LoVo (cell line): ENCODE data around the gene SOAT2.

Experiments
- DNase-seq: peaks from one replicate; pipeline ENCODE4 v3.0.0-alpha.2; 2016; ENCODE audit warnings: low spot score

SOAT2 gene

DNA sequence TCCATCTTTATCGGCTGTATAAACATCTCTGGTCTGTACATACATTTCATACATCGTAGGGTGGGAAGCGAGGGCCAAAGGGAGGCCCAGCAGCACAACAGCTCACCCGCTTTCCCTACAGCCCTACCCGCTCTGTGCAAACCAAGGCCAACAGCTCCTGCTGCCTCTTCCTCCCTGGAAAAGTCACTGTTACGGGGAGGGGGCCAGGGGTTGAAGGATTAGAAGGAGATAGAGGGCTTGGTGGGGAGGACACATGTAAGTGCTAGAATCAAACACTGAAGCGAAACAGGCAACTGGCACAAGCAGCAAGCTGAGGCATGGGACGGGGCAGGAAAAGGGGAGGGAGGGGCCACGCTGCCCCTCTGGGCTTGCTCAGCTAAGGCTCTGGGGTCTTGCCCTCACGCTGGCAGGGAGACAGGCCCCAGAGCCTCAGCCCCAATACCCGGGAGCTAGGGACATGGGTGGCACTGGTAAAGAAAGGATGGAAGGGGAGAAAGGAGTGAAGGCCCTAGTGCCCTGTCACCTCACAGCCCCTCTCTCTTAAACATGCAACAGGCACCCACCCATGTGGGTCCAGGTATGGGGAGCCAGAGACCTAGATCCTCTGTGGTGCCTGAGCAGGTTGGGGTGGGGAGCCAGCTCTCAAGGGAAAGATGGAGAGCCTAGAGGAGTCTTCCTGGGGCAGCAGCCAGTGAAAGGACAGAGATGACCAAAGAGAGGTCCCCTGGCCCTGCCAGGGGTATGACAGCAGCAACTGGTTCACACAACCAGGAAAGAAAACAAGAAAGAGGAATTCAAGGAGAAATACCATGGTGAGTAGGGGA is 38.5 kb upstream of the SOAT2 start:
- DNase-seq: no peak

DNA sequence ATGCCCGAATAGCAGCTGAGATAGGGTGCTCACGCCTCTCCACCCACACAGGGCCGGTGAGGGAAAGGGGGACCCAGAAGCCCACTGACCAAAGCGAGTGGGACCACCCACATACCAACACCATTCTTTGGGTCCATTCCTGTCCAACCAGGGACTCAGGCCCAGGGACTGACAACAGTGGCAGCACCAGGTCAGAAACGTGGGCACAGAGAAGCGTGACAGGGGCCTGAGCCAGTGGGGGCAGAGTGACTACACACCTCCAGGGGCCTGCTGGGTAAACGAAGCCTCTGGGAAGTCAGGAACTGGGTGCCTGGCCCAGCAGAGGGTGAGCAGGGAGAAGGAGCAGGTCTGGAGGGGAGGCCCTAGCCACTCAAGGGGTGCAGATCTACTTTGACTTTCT is 37.8 kb upstream of the SOAT2 start:
- no peak for DNase-seq

DNA sequence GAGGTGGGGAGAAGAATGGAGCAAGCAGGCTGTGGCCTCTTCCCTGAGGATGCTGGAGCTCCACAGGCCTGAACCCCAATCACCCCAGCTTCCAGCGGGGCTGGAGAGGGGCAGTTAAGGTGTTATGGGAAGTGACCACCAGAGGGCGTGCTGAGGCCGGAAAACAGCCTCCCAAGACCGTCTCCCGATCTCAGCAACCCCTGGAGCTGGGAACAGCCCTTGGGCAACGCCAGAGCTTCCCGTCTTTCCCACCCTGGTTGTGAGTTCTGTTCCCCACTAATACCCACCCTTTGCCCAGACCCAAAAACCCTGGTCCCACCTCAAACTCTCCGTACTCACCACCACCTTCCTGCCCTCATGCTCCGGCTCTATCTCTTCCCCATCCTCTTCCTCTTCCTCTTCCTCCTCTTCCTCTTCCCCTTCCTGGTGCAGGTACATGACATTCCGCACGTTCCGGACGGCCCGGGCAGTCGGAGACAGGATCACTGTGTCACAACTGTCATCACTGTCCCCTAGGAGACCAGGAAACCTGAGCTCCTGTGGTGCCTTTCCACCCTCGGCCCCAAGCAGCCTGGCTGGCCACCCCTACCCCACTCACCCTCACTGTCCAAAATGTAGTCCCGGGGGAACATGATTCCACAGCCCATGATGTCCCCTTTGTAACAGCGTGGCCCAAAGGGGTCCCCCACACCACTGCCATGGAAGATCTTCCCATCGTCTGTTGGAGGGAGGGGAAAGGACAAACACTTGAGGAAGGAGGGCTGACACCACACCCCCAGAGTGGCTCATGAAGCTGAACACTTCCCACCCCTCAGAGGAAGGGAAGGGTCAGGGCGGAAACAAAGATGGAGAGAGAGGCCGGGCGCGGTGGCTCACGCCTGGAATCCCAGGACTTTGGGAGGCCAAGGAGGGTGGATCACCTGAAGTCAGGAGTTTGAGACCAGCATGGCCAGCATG is 37.0 kb upstream of the SOAT2 start:
- DNase-seq: peak; percentile 77

DNA sequence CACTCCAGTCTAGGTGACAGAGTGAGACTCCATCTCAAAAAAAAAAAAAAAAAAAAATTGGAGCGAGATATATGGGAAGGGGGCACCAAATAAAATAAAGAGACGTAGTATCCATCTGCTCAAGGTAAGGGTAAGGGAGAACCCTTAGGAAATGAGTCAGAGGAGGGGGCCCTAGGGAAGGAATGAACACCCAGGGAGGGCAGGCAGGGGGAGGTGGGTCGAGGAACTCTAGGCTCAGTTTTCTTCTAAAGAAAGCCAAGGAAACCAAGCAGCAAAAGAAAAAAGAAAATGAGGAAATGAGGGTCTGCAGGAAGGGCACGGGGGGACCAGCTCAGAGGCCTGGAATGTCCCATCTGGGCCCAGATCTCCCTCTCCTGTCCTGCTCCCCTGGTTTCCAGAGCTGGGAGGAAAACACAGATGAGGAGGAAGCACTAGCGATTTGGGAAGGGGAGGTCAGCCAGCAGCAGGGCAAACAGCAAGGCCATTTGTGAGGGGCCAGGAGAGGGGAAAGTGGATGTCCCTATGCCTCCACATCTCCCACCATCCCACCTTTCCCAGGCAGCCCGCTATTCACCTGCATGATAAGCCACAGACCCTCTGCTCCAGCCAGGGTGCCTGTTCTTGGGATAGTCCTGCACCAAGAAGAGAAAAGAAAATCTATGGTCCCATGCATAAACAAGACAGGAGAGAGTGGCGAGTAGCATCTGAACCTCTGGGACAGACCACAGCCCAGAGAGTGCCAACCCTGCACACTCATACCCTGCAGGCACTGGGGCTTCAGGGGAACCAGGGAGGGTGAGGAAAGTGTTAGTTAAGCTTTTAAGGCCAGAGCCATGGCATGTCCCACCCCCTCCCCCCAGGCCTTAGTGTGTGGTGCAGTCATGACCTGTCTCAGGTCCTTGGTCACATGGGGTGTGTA is 36.0 kb upstream of the SOAT2 start:
- DNase-seq: no peak

- DNase-seq: no peak
These were observed 35.1 kb upstream of the SOAT2 start for GRCh38 chr12:53067993-53068770.

DNA sequence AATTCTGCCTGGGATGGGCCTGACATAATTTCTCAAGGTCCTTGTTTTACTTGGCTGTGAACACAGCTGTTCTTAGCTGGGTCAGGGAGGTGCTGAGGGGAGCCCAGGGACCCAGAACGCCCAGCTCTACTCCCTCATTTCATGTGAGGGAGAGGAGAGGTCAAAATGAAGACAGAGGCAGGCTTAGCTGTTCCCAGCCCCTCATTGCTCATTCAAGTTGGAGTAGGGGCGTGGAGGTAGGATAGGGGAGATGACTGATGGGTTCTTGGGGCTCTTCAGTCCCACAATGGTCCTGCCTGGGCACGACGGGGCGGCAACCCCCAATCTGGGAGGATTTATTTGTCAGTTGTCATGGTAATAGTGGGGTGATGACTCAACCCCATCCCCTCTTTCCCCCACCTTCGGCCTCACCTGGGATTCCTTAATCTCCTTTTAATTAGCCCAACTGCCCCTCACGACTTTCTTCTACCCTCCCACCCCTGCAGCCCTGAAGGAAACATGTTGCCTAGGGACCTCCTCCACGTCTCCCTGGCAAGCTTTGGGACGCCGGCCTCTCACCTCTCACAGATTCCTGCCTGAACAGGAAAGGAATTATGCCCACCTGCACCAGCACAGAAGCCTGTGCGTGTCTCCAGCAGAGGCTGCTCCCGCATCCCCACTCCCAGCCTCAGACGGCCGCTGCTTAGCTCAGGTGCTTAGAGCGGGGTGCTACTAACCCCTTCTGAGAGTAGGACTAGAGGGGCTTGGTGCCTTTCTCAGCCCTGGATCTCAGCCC is 34.3 kb upstream of the SOAT2 start:
- DNase-seq: no peak

GRCh38 chr12:53069621-53070410 is 33.5 kb upstream of the SOAT2 start:
- no peak for DNase-seq

- no peak for DNase-seq
These were observed 32.3 kb upstream of the SOAT2 start for GRCh38 chr12:53070877-53071492.

DNA sequence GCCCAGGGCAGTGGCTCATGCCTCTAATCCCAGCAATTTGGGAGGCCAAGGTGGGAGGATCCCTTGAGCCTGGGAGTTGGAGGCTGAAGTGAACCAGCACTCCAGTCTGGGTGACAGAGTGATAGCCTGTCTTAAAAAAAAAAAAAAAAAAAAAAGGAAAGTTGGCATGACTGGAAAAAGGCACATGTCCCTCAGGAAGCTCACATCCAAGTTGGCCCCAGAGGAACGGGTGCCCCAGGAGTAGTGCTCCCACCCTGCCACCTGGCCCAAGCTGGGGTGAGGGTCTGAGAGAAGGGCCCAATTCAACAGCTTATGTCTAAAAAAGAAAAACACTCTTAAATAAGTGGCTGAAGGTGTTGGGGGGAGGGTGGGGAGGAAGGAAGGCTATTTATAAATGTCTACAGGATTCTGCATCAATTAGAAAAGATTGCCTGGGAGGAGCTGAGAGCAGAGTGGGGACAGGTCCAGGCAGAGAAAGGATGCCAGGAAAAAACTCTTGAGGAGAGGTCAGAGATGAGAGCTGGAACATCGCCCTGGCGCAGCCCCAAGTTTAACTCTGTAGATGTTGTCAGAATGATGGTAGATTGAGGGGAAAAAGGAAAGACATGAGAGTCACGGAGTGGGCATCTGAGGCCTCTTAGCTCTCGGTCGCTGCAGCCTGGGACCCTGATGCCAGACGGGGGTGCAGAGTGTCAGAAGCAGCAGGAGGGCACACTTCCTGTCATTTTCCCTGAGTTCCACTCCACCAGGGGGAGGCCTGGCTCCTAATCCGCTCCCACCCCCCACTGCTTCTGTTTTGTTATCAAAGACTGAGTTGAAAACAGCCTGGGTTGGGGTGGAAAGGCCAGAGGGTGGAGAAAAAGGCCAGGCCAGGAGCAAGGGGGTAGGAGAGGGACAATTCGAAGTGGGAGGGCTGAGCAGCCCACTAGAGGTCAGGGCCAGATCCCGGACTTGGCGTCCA is 31.4 kb upstream of the SOAT2 start:
- no peak for DNase-seq

GRCh38 chr12:53073881-53074280 is 29.4 kb upstream of the SOAT2 start:
- no peak for DNase-seq

- DNase-seq: no peak
These were observed 28.8 kb upstream of the SOAT2 start for GRCh38 chr12:53074283-53074998.

DNA sequence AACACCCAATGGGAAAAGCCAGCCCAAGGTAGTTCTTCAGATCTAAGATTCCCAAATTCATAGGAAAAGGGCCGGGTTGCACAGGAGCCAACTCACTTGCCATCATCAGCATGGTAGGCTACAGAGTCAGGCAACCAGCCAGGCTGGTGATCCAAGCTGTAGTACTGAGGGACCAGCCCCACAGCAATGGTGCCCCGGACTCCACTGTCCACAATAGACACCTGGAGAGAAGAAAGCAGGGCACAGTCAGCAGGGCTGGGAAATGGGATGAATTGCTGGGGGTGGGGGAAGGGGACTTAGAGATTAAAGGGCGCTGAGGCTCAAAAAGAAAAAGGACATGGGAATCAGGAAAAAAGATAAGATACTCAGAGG is 28.3 kb upstream of the SOAT2 start:
- DNase-seq: no peak

GRCh38 chr12:53076461-53076860 is 26.8 kb upstream of the SOAT2 start:
- no peak for DNase-seq

GRCh38 chr12:53077030-53077429 is 26.3 kb upstream of the SOAT2 start:
- DNase-seq: no peak

DNA sequence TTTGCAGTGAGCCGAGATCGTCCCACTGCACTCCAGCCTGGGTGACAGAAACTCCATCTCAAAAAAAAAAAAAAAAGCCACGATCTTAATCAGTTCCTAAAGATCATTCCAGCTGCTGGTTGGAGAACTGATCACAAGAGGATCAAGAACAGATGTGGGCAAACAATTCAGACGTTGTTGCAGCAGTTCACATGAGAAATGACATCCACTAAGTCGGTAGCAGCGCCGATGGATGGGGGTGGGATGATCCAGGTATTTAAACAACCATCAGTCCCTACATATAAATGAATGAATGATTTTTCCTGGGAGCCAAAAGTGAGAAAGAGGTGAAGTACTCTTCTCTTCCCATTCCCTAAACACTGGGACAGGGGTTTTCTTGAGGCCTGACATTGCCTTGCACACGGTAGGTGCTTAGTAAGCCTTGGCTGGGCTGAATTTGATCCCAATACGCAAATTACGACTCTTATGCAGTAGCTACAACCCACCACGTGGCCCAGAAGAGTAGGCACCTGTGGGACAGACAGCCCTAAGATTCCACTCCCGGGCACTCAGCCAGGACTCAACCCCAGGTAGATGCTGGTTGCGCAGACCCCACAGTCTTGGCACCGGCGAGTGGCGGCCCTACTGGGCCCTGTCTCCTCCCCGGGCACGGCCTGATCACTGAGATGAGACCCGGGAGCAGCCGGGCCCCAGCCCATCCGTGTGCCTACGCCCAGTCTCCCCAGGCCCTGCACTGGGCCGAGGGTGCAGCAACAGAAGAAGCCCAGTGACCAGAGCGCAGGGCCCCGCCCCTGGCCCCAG is 24.7 kb upstream of the SOAT2 start:
- DNase-seq: no peak
